Measurements from ENCODE around the gene PSD4.

Gene PSD4

GRCh38 chr2:113209646-113210171, 35.9 kb downstream of the PSD4 start:
- DNase-seq: no peak

- DNase-seq: no peak
These were observed 37.7 kb downstream of the PSD4 start for GRCh38 chr2:113211226-113212105.

GRCh38 chr2:113212245-113213060, 38.7 kb downstream of the PSD4 start:
- peak; percentile 51 for DNase-seq

GRCh38 chr2:113213061-113213930, 39.5 kb downstream of the PSD4 start:
- DNase-seq: no peak

GRCh38 chr2:113214141-113214540, 40.4 kb downstream of the PSD4 start:
- no peak for DNase-seq

GRCh38 chr2:113215056-113215455, 41.3 kb downstream of the PSD4 start:
- no peak for DNase-seq

GRCh38 chr2:113216321-113216720, 42.5 kb downstream of the PSD4 start:
- DNase-seq: no peak

GRCh38 chr2:113216891-113217454, 43.2 kb downstream of the PSD4 start:
- no peak for DNase-seq

GRCh38 chr2:113217455-113218282, 43.9 kb downstream of the PSD4 start:
- DNase-seq: no peak

GRCh38 chr2:113218283-113219091, 44.7 kb downstream of the PSD4 start:
- no peak for DNase-seq

GRCh38 chr2:113219092-113219441, 45.3 kb downstream of the PSD4 start:
- DNase-seq: no peak

- no peak for DNase-seq
These were observed 45.7 kb downstream of the PSD4 start for GRCh38 chr2:113219525-113219888.

- no peak for DNase-seq
These were observed 46.3 kb downstream of the PSD4 start for GRCh38 chr2:113219889-113220641.

GRCh38 chr2:113220970-113221708, 47.4 kb downstream of the PSD4 start:
- DNase-seq: no peak

GRCh38 chr2:113221846-113222245, 48.1 kb downstream of the PSD4 start:
- DNase-seq: no peak

- no peak for DNase-seq
These were observed 50.0 kb downstream of the PSD4 start for GRCh38 chr2:113223813-113224212.

- DNase-seq: no peak
These were observed 51.0 kb downstream of the PSD4 start for GRCh38 chr2:113224647-113225236.
